Type B pancreatic cell (in vitro differentiated cells): ENCODE results near the gene HDAC8. TPM values are rescaled to one million over a fixed set of nuclear protein-coding genes. Genes with fewer than 3 reads are reported as not detected.
A peak's percentile ranks its signal among the peaks of the same experiment; 100 is the strongest.

Experiments
- DNase-seq: peaks from one replicate; pipeline ENCODE4 v3.0.0; 2021; ENCODE audit warnings: mixed read lengths; ENCODE audit not compliant: unreplicated experiment; ENCODE audit errors: extremely low spot score
- H3K27ac Mint-ChIP-seq: 2 replicates; pipeline ENCODE4 v1.8.0; 2021; ENCODE audit warnings: mild to moderate bottlenecking, mixed read lengths
- H3K27me3 Mint-ChIP-seq: 2 replicates; pipeline ENCODE4 v1.8.0; 2021; ENCODE audit warnings: mixed read lengths
- H3K36me3 Mint-ChIP-seq: 2 replicates; pipeline ENCODE4 v1.8.0; 2021; ENCODE audit warnings: mixed read lengths
- H3K4me1 Mint-ChIP-seq: one replicate; pipeline ENCODE4 v1.8.0; 2021; ENCODE audit warnings: mixed read lengths; ENCODE audit not compliant: unreplicated experiment
- H3K4me3 Mint-ChIP-seq: 2 replicates; pipeline ENCODE4 v1.8.0; 2021; ENCODE audit warnings: mild to moderate bottlenecking, mixed read lengths
- H3K9me3 Mint-ChIP-seq: 2 replicates; pipeline ENCODE4 v1.8.0; 2021; ENCODE audit warnings: mixed read lengths
- CTCF ChIP-seq: fragments of 200-600 bp; sonication (generic); conservative IDR thresholded peaks from 2 replicates; pipeline ENCODE4 v1.5.0; 2021; ENCODE audit warnings: antibody characterized with exemption, mild to moderate bottlenecking
- total RNA-seq: library from RNA; stranded (reverse); gene quantifications from 2 replicates; pipeline ENCODE4 v1.2.1, GENCODE V29; 2021; ENCODE audit warnings: low replicate concordance

The HDAC8 gene
- total RNA-seq, 1 donor from 2014 or later: 32.4 TPM

- Mint-ChIP-seq H3K9me3 (no peaks in the 10 kb centered on the region), H3K4me1 (no peaks in the 10 kb centered on the region), H3K36me3 (no peaks in the 10 kb centered on the region), H3K27ac (no peak overlapping the region), H3K27me3 (peaks cover 10% of the 10 kb centered on the region), H3K4me3 (no peak overlapping the region)
- TF ChIP-seq CTCF: no peak
- DNase-seq: no peak
These were observed 258.7 kb downstream of the HDAC8 start for GRCh38 chrX:72313707-72314641.

GRCh38 chrX:72312311-72312940 lies 260.2 kb downstream of the HDAC8 start:
- Mint-ChIP-seq H3K4me1 (peaks cover 7% of the 10 kb centered on the region), H3K27me3 (peaks cover 25% of the 10 kb centered on the region), H3K27ac (no peak overlapping the region), H3K9me3 (no peaks in the 10 kb centered on the region), H3K36me3 (no peaks in the 10 kb centered on the region), H3K4me3 (no peak overlapping the region)
- no peak for DNase-seq
- TF ChIP-seq CTCF: no peak

- Mint-ChIP-seq H3K9me3 (no peaks in the 10 kb centered on the region), H3K4me1 (peaks cover 7% of the 10 kb centered on the region), H3K27me3 (peaks cover 44% of the 10 kb centered on the region), H3K4me3 (peak overlapping the region; percentile 81), H3K27ac (no peak overlapping the region), H3K36me3 (no peaks in the 10 kb centered on the region)
- no peak for TF ChIP-seq CTCF
- DNase-seq: no peak
These were observed 263.2 kb downstream of the HDAC8 start for GRCh38 chrX:72309297-72310071.

- no peak for TF ChIP-seq CTCF
- H3K27me3 Mint-ChIP-seq: peaks cover 50% of the 10 kb centered on the region
- peak; percentile 75 for DNase-seq
- no peak overlapping the region for H3K27ac Mint-ChIP-seq
- H3K4me1 Mint-ChIP-seq: peaks cover 7% of the 10 kb centered on the region
- H3K9me3 Mint-ChIP-seq: no peaks in the 10 kb centered on the region
- no peaks in the 10 kb centered on the region for H3K36me3 Mint-ChIP-seq
- H3K4me3 Mint-ChIP-seq: peak overlapping the region; percentile 81
These were observed 263.9 kb downstream of the HDAC8 start for GRCh38 chrX:72308566-72309296.

GRCh38 chrX:72308209-72308565 lies 264.5 kb downstream of the HDAC8 start:
- peak overlapping the region; percentile 81 for H3K4me3 Mint-ChIP-seq

More at GRCh38 chrX:72308209-72308565, 264.5 kb downstream of the HDAC8 start:
- Mint-ChIP-seq H3K4me1 (peaks cover 7% of the 10 kb centered on the region), H3K27me3 (peaks cover 55% of the 10 kb centered on the region), H3K9me3 (no peaks in the 10 kb centered on the region), H3K36me3 (no peaks in the 10 kb centered on the region), H3K27ac (no peak overlapping the region)
- no peak for DNase-seq
- no peak for TF ChIP-seq CTCF
